Erythroblast (primary cell): ENCODE measurements around the gene AKAP13.

Experiments used
- GATA1 ChIP-seq: IDR thresholded peaks from 2 replicates; pipeline ENCODE4 v1.6.1; 2011; ENCODE audit warnings: low read depth, mild to moderate bottlenecking, control low read depth, low read length, moderate library complexity
- POLR2A ChIP-seq: IDR thresholded peaks from 2 replicates; pipeline ENCODE4 v1.6.1; 2011; ENCODE audit warnings: mild to moderate bottlenecking, low read length

- TF ChIP-seq POLR2A (no peak), GATA1 (no peak)
Observed at GRCh38 chr15:85603703-85604102, 223.3 kb downstream of the AKAP13 start.
